ENCODE results near the gene PNLDC1. TPM values are rescaled to one million over a fixed set of nuclear protein-coding genes. Genes with fewer than 3 reads are reported as not detected.

The PNLDC1 gene
- polyA plus RNA-seq, 3 donors, result 0.14 to 0.35 (median 0.24) TPM

Other genes starting within 250 kb of the PNLDC1 start
- 100 to 1,000 TPM; 107 to 124 (median 114) TPM for gene SOD2, start 107.0 kb upstream of the PNLDC1 start, polyA plus RNA-seq (ENCODE audit: insufficient read length in 3 of 3)
- gene WTAP, start 72.8 kb upstream of the PNLDC1 start, polyA plus RNA-seq (ENCODE audit: insufficient read length in 3 of 3), result 100 to 1,000 TPM; 123 to 146 (median 125) TPM
- 10 to 100 TPM; 43.6 to 58.3 (median 51.0) TPM for gene ACAT2, start 38.2 kb upstream of the PNLDC1 start, polyA plus RNA-seq (ENCODE audit: insufficient read length in 3 of 3)
- 100 to 1,000 TPM; 260 to 295 (median 266) TPM for gene TCP1, start 10.7 kb upstream of the PNLDC1 start, polyA plus RNA-seq (ENCODE audit: insufficient read length in 3 of 3)
- 10 to 100 TPM; 58.9 to 71.8 (median 63.0) TPM for gene MRPL18, start 9.8 kb upstream of the PNLDC1 start, polyA plus RNA-seq (ENCODE audit: insufficient read length in 3 of 3)
- gene MAS1, start 90.7 kb downstream of the PNLDC1 start, polyA plus RNA-seq (ENCODE audit: insufficient read length in 3 of 3), result under 1 TPM; 0.02 to 0.05 (median 0.03) TPM
- gene IGF2R, start 168.8 kb downstream of the PNLDC1 start, polyA plus RNA-seq (ENCODE audit: insufficient read length in 3 of 3), result 10 to 100 TPM; 59.5 to 61.1 (median 60.8) TPM

Data from renal cortex interstitium (tissue), 3 donors.